Epidermal melanocyte (primary cell): ENCODE measurements around the gene UBL4A.

Experiments
- DNase-seq: peaks from one replicate; pipeline ENCODE4 v3.0.0; 2011; ENCODE audit warnings: low spot score; ENCODE audit not compliant: insufficient read length

UBL4A gene

DNA sequence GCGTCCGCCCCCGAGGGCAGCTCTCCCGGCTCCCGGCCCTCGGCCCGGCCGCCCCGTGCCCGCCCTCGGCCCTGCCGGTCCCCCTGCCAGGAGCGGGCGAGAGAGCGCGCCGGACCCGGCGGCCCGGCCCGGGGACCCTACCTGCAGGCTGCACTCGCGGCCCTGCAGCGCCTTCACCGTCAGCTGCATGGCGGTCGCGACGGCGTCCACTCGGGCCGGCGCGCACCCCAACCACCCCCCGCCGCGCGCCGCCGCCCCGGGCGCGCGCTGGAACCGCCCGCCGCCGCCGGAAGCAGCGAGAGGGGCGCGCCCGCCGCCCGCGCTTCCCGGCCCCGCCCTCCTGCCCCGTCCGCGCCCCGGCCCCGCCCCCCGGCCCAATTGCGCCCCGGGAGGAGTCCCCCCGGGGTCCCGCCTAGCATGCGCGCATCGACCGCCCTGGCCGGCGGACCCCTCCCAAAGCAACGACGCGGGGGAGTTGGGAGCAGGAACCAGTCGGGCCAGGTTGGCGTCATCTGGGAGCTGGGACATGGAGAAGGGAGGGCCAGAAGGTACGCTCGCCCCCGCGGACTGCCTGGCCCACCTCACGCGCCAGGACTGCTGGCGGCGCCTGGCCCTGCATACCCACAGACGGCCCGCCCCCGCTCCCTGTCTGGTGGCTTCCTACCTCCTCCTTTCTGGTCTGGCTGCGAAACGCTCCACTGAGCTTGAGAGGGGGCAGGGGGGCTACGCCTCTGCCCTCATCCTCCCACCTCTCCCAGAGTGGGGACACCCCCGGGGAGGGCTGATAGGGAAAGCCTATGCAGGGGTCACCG lies at the start of gene UBL4A:
UBL4A (minus strand) TSS at position 220 of the 812 bp plus-strand sequence; CDS start at position 189, 31 bp downstream.
- DNase-seq = peak; percentile 55

- no peak for DNase-seq
These were observed 49.5 kb upstream of the UBL4A start for GRCh38 chrX:154535892-154536291.

DNA sequence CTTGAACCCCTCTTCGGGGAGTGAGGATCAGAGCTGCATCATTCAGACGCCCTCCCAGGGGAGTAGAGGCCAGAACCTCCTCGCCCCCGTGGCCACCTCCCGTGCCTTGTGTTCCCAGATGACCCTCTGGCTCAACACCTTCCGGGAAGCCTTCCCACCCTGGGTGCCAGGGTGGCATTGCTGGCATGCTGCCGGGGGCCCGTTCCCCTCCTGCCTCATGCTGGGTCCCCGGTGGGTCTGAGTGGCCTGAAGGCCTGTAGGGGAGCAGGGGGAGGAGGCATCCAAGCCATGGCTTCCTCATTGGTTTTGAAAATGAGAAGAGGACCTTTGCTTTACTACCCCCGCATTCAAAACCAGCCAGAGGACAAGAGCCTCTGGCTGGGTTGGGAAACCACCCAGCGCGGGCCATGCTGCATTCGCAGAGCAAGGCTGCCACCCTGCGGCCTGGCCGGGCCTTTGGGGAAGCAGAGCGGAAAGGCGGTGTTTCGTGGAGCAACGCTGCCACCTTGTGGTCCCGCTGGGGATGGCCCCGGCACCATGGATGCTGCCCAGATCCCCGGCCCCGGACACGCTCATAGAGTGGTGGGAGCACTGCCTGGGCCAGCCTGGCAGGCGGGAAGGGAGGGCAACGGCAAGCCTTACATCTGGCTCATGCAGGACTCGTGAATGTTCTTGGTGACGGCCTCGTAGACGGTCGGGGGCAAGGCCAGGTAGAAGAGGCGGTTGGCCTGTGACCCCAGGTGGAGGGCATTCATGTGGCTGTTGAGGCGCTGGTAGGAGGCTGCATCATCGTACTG lies 48.3 kb upstream of the UBL4A start:
- peak; percentile 60 for DNase-seq

- no peak for DNase-seq
These were observed 46.3 kb upstream of the UBL4A start for GRCh38 chrX:154532690-154533089.

- DNase-seq = no peak
These were observed 45.2 kb upstream of the UBL4A start for GRCh38 chrX:154531626-154532025.

DNA sequence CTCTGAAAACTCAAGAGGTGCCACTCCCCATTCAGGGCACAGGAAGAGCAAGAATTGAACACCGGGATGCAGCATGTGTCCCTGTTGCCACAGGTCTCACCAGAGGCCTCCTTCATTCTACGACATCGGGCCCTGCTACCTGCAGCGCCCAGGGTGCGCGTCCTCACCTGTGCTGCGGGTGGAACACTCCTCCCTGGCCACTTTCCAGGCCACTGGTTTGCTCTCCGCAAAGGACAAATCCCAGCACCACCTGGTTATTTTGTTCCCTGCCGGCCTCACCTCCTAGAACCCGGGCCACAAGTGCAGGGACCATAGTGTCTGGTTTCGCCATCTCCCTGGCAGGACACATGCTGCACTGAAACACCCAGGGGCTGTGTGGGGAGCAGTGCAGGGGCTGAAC lies 43.9 kb upstream of the UBL4A start:
- no peak for DNase-seq

GRCh38 chrX:154529206-154529612 lies 42.8 kb upstream of the UBL4A start:
- no peak for DNase-seq

DNA sequence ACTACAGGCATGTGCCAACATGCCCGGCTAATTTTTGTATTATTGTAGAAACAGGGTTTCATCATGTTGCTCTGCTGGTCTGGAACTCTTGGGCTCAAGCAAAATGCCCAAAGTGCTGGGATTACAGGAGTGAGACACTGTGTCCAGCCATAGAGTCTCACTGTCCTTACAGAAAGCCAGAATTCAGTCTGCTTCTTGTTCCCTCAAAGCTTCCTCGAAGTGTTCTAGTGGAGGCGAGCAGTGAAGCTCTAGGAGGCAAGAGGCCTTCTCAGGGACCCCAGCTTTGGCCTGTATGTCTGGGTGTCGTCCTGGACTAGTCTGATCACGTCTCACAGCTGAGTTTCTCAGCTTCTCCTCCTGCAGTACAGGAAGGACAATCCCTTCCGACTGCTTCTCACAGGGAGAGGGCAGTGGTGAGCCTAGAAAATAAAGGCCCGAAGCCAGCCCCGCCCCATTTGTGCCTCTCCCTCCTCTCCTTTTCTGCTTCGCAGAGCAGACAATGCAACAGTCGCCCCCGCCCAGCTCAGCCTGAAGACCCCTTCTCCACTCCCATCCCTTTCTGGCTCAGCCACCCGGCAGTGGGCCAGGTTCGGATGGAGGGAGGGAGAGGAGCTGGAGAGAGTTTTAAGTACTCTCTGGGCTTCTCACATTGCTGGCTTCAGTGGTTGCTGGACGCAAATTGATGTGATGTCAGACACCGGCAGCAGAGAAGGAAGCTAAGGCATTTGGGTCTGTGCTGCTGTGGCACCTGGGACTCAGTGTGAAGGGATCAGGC lies 40.7 kb upstream of the UBL4A start:
- DNase-seq = peak; percentile 65

DNA sequence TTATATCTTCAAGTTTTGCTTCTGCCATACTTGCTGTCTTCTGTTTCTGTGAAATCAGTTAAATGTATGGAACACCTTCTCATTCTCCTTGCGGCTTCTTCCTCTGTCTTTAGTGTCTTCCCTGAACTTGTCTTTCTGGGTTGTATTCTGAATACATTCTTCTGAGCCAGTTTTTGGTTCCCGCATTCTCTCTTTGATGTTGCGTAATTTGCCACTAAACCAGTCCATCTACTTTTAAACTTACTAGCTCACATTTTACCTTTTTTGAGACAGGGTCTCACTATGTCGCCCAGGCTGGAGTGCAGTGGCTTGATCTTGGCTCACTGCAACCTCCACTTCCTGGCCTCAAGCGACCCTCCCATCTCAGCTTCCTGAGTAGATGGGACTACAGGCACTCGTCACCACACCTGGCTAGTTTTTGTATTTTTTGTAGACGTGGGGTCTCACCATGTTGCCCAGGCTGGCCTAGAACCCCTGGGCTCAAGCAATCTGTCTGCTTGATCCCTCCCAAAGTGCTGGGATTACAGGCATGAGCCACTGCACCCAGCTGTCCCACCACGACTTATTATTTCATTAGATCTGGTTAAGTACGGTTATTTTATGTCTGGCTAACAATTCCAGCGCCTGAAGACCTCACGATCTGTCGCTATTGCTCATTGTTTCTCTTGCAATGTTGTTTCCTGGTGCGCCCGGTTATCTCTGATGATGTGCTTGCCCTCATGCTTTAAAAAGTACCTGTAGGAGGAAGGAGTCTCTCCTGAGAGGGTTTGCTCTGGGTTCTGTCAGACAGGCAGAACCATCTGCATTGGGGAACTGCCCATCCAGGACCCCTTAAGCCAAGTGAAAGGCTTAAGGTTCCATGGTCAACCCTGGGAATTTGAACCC lies 39.4 kb upstream of the UBL4A start:
- no peak for DNase-seq

DNA sequence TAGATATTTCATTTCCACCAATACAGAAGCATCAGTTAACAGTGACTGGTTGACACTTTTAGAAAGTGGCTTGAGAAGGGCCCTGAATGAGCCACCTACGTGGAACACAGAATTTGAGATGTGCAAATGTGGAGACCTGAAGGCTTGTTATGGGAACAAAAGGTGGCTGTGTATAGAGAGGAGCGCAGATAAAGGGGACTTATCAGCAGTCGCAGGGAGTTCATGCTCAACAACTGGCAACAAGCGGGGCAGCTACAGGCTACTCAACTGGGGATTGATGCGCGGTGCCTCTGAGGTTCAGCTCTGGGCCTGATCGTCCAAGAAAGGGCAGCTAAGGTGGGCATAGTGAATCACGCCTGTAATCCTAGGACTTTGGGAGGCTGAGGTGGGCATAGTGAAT lies 33.0 kb upstream of the UBL4A start:
- no peak for DNase-seq

DNA sequence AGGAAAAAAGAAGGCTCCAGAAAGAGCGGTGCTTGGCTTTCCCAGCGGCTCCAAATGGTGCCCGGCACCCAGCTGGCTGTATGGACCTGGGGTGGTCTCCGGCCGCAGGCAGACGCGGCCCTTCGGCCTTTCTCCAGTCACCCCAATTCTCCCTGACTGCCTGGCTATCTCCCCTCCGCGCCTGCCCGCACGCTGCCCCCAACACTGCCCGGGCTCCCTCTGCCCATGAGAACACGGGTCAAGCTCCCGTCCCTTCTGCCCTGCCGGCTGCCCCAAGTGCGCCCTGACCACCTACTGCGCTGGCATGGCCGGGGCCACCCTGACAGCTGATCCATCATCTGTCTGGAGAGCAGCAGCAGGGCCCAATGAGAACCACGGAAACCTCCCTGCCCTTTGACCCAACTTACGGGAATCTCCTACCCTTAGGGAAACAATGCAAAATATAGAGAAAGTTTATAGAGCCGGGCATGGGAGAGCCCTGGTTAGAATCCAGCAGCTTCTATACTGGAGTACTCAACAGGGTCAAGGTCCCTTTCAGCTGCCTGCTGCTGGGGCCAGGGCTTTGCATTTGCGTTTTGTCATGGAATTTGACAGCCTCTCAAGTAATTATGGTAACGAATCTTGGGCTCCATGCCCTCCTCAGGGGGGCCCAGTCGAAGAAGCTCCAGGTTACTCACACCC lies 30.8 kb upstream of the UBL4A start:
- DNase-seq = no peak

DNA sequence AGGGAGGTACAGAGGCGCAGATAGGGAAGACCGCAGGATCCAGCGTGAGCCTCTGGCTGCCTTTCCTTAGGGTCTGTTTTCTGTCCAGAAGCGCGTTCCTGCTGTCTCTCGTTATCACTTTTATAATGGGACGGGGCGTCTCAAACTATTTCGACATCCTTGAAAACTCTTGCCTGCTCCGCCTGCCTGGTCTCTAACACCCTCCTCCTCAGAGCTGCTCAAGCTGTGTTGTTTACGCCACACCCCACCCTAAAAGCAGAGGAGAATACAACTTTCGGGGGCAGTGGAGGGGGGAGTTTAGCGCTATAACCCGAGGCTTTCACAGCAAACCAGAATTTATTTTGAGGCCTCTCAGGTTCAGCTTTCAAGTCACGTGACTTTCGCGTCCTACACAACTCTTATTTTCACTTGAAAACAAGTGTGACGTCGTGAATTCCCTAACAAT lies 30.3 kb upstream of the UBL4A start:
- no peak for DNase-seq

DNA sequence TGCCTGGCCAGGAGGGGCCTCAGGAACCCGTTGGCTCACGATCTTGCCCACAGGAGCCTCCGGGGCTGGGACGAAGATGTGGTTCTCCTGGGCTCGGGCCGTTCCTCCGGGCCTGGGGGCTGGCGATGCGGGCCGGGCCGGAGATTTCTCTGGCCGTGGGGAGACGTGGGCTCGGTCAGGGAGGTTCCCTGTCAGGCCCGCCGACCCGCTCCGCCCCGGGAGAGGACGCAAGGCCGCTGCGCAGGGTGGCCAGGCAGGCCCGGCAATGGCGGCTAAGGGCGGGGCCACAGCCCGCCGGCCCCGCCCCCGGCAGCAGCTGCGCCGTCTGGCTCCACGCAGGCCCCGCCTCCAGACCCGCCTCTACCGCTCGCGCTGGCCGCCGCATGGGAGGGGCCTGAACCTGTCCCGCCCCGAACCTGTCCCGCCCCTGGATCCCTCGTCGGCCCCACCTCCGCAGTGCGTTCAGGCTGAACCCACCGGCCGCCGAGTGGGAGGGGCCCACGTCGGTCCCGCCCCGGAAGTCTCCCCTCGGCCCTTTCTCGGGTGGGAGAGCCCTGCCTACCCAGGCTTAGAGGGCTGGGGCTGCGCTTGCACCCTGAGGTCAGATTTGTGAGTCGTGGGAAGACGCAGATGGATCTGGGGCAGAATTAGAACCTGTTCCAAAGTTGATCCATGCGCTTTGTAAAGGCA lies 29.7 kb upstream of the UBL4A start, which contains the start of gene FAM3A:
FAM3A (minus strand) TSS at position 267 of the 690 bp plus-strand sequence. CDS start 460 bp downstream, outside the sequence.
- no peak for DNase-seq

DNA sequence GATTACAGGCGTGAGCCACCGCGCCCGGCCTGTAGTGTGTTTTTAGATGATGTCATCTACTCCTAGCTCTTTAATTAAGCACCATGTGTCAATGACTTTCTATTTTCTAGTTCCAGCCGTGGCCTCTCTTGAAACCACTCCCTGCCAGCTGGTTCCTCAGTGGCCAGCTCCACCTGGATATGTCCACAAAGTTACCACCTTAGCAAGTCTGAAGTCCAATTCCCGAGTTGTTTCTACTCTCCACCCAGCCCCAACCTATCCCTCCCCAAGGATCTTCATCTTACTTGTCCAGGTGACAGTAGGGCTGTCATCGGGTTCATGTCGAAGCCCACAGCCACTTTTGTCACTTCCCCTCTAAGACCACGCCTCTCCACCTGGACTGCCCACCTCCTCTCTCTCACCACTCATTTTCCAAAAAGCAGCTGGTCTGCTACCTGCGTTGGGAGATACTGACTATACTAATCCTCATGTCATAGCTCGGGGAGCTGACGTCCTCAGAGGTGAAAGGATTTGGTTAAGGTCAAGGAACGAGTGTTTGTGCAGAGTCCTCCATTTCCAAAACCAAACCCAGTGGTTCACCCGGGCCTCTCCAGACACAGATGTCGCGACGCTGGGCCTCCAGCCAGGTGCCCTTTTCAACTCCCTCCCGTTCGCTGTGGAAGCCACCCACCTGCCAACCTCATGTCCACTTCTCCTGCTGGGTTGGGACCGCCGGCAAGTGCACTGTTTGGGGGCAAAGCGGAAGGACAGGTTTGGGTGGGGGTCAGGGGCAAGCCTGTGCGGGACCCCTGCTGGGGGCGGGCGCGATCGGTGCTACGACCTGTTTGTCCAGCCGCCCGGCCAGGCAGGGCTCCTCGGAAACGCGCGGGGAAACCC lies 28.9 kb upstream of the UBL4A start:
- no peak for DNase-seq

- DNase-seq = no peak
These were observed 27.3 kb upstream of the UBL4A start for GRCh38 chrX:154513716-154514115.

DNA sequence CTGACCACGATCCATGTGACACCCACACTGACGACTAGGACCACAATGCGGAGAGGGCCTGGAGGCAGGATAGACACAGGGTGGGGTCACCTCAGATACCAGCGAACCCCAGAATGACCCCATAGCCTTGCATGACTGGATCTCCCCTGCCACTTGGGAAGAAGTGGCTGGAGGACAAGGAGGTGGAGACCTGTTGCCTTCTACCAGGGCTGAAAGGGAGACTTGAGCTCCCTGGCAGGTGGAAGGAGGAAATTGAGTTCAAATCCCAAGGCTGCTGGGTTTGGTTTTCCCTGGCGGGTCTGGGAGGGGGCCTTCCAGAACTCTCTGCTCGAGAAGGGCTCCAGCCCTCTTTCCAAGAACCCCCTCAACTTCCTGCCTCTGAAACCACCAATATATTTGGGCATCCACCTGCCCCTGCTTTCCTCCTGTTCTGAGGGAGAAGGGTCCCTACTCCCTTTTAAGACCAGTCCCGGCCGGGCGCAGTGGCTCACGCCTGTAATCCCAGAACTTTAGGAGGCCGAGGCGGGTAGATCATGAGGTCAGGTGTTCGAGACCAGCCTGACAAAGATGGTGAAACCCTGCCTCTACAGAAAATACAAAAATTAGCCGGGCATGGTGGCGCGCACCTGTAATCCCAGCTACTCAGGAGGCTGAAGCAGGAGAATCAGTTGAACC lies 26.6 kb upstream of the UBL4A start:
- no peak for DNase-seq

- no peak for DNase-seq
These were observed 25.3 kb upstream of the UBL4A start for GRCh38 chrX:154511761-154512160.

DNA sequence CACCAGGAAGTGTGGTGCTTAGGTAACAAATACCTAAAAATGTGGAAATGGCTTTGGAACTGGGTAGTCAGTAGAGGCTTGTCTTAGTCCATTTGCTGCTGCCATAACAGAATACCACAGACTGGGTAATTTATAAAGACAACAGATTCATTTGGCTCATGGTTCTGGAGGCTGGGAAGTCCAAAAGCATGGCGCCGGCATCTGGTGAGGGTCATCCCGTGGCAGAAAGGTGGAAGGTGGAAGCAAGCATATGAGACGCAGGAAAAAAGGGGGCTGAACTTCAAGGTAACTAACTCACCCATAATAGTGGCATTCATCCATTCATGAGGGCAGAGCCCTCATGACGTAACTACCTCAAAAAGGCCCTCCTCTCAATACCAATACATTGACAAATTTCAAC lies 23.0 kb upstream of the UBL4A start:
- DNase-seq = no peak
